Fibroblast of skin of right quadriceps (primary cell): Measurements from ENCODE around the gene KNTC1.
"Not testable (repeated sequence)": the region's sequence is repeated elsewhere in the genome, so short reads cannot be mapped to it uniquely, and the experiment has no call there.

Source experiments
- DNase-seq: peaks from one replicate; pipeline ENCODE4 v3.0.0-alpha.2; 2013

KNTC1 gene

GRCh38 chr12:122513028-122513427 lies 14.0 kb upstream of the KNTC1 start:
- not testable (repeated sequence) for DNase-seq

- no peak for DNase-seq
These were observed 13.4 kb upstream of the KNTC1 start for GRCh38 chr12:122513660-122514059.

- DNase-seq, result no peak
These were observed 11.8 kb upstream of the KNTC1 start for GRCh38 chr12:122515275-122515674.

DNA sequence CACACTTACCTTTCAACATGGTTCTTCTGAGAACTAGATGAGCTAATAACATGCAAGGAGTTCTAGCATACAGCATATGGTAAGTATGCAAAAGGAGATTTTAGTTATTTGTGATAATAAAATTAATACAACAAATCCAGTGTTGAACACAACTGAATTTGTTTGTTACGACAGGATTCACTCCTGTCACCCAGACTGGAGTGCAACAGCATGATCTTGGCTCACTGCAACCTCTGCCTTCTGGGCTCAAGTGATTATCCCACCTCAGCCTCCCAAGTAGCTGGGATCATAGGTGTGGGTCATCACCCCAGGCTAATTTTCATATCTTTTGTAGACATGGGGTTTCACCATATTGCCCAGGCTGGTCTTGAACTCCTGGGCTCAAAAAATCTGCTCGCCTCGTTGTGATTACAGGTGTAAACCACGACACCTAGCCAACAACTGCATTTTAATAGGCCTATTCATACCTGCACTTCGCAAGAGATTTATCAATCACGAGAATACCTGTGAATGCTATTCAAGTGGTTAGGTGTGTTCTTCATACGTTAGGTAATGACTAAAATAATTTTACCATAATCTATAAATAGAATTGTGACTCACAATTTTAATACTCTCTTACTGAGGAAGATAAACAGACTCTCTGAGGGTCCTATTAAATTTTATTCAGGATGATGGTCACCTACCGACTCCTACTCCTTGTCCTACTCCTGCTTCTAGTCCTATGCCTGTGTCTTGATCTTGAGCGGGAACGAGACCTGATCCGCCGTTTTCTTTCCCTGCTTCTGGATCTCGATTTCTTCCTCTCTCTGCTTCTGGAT lies 10.3 kb upstream of the KNTC1 start:
- DNase-seq, result no peak

GRCh38 chr12:122517877-122518276 lies 9.2 kb upstream of the KNTC1 start:
- DNase-seq, result peak; percentile 73

DNA sequence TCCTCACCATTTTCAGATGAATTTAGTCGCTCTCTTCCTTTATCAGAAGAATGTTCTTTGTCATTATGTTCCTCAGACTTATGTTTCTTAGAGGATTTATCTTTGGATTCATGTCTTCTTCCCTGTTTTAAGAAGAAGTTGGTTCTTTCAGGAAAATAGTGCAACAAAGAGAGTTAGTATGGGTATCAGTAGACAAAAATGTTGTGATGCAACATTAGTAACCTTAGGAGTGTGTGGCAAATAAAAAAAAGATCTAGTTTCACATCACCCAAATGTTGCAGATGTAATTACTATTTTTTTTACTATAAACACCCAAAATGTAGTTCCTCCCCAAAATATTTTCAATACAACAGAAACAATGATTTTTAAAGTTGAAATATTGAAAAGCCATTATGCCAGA lies 8.1 kb upstream of the KNTC1 start:
- no peak for DNase-seq

- DNase-seq, result no peak
These were observed 7.6 kb upstream of the KNTC1 start for GRCh38 chr12:122519418-122519817.

DNA sequence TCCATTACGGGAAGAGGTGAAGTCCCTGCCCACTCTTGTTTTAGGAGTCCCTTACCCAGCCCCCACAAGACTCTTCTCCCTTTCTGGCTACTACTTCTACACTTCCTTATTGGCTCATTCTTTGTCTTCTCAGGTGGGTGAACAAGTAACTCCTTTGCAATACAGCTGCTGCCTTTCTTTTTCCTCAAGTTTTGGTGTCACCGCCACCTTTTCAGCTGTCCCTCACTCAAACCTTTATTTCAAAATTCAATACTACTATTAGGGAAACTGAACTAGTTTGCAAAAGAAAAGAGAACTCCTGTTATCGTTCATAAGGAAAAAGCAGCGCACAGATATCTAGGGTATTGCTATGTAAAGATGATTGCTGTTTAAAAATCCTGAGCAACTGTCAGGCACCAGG lies 6.4 kb upstream of the KNTC1 start:
- DNase-seq, result no peak

GRCh38 chr12:122523280-122523679 lies 3.8 kb upstream of the KNTC1 start:
- DNase-seq, result peak; percentile 57

- no peak for DNase-seq
These were observed 3.0 kb upstream of the KNTC1 start for GRCh38 chr12:122523846-122524718.

DNA sequence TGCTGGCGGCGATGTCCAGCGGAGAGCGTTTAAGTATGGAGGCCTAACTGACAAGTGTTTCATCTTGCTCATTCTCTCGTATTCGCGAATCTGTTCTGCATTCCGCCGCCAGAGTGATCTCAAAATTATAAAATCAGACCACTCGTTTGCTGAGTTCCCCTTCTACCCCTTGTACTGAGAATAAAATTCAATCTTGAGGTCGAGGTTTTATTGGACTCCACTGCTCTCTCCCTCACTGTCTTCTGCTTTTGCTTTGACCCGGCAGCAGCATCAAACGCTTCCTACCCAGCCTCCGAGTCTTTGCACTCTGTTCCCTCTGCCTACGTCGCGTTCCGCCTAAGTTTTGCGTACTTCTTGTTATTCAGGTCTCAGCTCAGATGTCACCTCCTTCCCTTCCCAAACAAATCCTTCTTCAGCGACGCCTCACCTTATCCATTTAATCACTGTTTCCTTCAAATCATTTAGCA lies 462 bp downstream of the KNTC1 start:
- DNase-seq, result peak; percentile 10

- no peak for DNase-seq
These were observed 1.5 kb downstream of the KNTC1 start for GRCh38 chr12:122528582-122528981.

DNA sequence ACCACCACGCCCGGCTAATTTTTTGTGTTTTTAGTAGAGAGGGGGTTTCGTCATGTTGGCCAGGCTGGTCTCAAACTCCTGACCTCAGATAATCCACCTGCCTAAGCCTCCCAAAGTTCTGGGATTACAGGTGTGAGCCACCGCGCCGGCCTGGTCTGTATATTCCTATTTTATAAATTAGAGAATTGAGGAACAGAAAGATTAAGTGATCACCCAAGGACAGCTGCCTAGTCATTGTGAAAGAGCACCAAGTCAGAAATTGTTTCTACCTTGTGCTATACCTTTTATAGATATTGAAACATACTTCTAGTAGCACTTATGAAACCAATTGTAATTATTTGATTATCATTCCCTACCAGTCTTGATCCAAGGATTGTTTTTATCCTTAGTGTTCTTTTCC lies 1.9 kb downstream of the KNTC1 start:
- no peak for DNase-seq

GRCh38 chr12:122533856-122534255 lies 6.8 kb downstream of the KNTC1 start:
- no peak for DNase-seq

DNA sequence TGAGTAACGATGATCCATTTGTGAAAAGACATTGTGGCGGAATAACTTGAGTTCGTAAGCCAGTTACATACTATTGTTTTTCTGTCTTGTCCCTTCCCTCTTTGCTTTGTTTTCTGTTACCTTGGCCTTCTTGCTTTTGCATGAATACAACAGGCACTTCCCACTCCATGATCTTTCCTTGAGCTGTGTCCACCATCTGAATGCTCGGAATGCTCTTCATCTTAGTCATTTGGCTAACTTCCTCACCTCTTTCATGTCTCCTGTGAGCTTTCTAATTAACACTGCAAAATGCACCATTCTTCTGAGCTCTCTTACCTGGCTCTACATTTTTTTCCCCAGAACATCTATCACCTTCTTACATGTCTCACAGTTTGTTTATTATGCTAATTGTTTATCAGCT lies 10.0 kb downstream of the KNTC1 start:
- no peak for DNase-seq

DNA sequence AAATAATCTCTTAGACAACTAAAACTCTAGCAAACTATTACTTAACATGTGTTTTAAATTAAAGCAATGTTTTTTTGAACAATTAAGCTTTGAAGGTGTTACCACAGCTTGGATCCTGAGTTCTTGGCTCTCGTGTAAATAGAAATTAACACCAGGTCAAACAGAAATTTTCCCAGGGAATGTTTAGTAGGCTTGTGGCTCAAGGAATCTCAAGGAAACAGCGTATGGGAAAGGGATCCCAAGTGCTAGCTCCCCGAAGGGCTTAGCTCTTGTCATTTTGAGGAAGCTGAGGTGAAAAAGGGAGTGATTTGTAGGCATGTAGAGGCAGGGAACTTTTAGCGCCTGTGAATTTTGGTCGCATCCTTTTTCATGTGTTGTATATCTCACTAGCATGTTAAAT lies 11.4 kb downstream of the KNTC1 start:
- no peak for DNase-seq

DNA sequence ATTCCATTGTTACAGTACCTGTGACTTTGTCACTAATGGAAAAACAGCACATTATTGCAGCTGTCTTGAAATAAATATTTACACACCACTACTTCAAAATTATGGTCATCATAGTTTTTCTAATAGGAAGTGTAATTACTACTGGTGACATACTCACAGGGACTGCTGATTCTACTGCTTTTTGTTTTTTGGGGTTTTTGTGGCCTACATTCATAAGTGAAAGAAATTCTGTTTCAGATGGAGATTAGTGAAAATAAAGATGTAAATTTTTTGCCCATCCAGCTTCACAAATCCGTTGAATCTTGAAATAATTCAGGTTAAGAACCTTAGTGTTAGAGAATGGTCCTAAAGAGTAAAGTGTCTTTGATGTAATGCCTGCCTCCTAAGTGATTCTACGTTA lies 17.5 kb downstream of the KNTC1 start:
- DNase-seq, result no peak

- DNase-seq, result no peak
These were observed 18.8 kb downstream of the KNTC1 start for GRCh38 chr12:122545855-122546254.

DNA sequence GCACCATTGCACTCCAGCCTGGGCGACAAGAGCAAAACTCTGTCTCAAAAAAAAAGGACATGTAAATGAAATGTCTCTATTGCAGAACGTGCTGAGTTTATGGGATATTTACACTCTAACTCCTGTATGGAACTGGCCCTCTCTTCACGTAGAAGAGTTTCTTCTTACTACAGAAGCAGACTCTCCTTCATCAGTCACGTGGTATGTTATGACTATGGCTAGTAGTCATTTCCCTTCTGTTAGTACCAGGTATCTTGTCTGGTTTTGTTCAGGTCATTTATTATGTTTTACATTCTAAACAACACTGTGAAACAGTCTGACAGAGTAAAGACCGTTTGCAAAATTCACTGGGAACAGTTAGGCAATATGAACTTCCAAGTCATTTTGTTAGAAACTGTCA lies 20.3 kb downstream of the KNTC1 start:
- no peak for DNase-seq

GRCh38 chr12:122558745-122559641 lies 31.9 kb downstream of the KNTC1 start:
- no peak for DNase-seq

DNA sequence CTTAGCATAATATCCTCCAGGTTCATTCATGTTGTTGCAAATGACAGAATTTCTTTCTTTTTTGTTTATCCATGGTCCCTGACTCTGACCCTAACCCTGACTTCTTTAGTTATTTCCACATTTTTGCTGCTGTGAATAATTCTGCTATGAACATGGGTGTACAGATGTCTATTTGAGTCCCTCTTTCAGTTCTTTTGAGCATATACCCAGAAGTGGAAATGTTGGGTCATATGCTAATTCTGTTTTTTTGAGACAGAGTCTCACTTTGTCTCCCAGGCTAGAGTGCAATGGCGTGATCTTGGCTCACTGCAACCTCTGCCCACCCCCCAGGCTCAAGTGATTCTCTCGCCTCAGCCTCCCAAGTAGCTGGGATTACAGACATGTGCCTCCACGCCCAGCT lies 33.1 kb downstream of the KNTC1 start:
- DNase-seq, result no peak

DNA sequence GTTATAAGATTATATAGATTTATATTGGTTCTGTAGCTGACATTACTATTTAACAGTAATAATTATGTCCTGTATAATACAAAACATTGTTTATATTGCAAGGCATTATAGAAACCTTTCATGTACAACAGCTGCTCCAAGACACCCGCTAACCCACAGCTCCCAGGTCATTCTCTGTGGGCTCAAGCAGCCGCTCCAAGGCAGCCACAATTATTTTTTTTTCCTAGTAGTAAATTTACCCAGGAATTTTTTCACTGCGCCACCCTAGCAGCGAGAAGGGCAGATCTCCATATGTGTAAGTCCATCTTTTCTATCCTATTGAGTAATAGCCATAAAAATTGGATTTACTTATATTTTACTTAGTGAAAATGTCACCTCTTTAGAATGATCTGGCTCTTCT lies 36.3 kb downstream of the KNTC1 start:
- DNase-seq, result no peak

- not testable (repeated sequence) for DNase-seq
These were observed 39.8 kb downstream of the KNTC1 start for GRCh38 chr12:122566816-122567215.
